Ascending aorta (tissue), 2 donors: ENCODE data around the gene CAMK1G. TPM values are rescaled to one million over a fixed set of nuclear protein-coding genes. Genes with fewer than 3 reads are reported as not detected.

ENCODE experiments used
- DNase-seq, 2 donors: peaks; one replicate each; pipeline ENCODE4 v3.0.0-alpha.2; 2019; ENCODE audit warnings: low spot score in 2 of 2
- H3K27ac ChIP-seq, 2 donors: fragments of 200-600 bp; sonication (generic); one replicate each; pipeline ENCODE4 v1.5.1; 2016 to 2017; ENCODE audit warnings: mild to moderate bottlenecking in 1 of 2
- H3K27me3 ChIP-seq: fragments of 200-600 bp; sonication (generic); one replicate; pipeline ENCODE4 v1.5.1; 2017
- H3K36me3 ChIP-seq, 2 donors: fragments of 200-600 bp; sonication (generic); one replicate each; pipeline ENCODE4 v1.5.1; 2016
- H3K4me1 ChIP-seq, 2 donors: fragments of 200-600 bp; sonication (generic); one replicate each; pipeline ENCODE4 v1.5.1; 2016 to 2017; ENCODE audit warnings: mild to moderate bottlenecking in 1 of 2
- H3K4me3 ChIP-seq, 2 donors: fragments of 200-600 bp; sonication (generic); one replicate each; pipeline ENCODE4 v1.5.1; 2016 to 2017; ENCODE audit warnings: mild to moderate bottlenecking in 1 of 2
- H3K9me3 ChIP-seq, 2 donors: fragments of 200-600 bp; sonication (generic); one replicate each; pipeline ENCODE4 v1.5.1; 2016
- intact Hi-C: fragments of 100-400 bp; cut with DNase I; formaldehyde crosslinking; loops from one replicate; pipeline ENCODE4 v1.15.1; 2023
- total RNA-seq: library from RNA; depleted of rRNA; stranded (reverse); fragments of >200 nt; gene quantifications from one replicate; pipeline ENCODE4 v1.1.0, GENCODE V29; 2016
- TF ChIP-seq, protein P1 (sequence below), 3 experiments: fragments of 200-600 bp in 2 of 3; fragments of 450-650 bp in 1 of 3; sonication (generic) in 2 of 3; IDR thresholded peaks; one replicate each; pipeline ENCODE4 v1.5.1; 2016 to 2019; ENCODE audit warnings: antibody characterized with exemption in 3 of 3, mild to moderate bottlenecking in 1 of 3, moderate library complexity in 1 of 3

The CAMK1G gene
- total RNA-seq, 1 donor from 2014 or later = not detected

- Histone ChIP-seq H3K36me3 (no peaks in the 10 kb centered on the region), H3K4me3 (no peak overlapping the region), H3K27ac (no peak overlapping the region), H3K27me3 (no peaks in the 10 kb centered on the region), H3K9me3 (no peaks in the 10 kb centered on the region), H3K4me1 (peaks cover 3 to 19% of the 10 kb centered on the region in 2 donors)
- intact Hi-C loops = no loop called here
- DNase-seq = no peak
- TF ChIP-seq, protein P1, sequence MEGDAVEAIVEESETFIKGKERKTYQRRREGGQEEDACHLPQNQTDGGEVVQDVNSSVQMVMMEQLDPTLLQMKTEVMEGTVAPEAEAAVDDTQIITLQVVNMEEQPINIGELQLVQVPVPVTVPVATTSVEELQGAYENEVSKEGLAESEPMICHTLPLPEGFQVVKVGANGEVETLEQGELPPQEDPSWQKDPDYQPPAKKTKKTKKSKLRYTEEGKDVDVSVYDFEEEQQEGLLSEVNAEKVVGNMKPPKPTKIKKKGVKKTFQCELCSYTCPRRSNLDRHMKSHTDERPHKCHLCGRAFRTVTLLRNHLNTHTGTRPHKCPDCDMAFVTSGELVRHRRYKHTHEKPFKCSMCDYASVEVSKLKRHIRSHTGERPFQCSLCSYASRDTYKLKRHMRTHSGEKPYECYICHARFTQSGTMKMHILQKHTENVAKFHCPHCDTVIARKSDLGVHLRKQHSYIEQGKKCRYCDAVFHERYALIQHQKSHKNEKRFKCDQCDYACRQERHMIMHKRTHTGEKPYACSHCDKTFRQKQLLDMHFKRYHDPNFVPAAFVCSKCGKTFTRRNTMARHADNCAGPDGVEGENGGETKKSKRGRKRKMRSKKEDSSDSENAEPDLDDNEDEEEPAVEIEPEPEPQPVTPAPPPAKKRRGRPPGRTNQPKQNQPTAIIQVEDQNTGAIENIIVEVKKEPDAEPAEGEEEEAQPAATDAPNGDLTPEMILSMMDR (IDR thresholded peaks at IDR 0.05) = no peak
Measured at GRCh38 chr1:209626346-209627026, 43.0 kb downstream of the CAMK1G start.

DNA sequence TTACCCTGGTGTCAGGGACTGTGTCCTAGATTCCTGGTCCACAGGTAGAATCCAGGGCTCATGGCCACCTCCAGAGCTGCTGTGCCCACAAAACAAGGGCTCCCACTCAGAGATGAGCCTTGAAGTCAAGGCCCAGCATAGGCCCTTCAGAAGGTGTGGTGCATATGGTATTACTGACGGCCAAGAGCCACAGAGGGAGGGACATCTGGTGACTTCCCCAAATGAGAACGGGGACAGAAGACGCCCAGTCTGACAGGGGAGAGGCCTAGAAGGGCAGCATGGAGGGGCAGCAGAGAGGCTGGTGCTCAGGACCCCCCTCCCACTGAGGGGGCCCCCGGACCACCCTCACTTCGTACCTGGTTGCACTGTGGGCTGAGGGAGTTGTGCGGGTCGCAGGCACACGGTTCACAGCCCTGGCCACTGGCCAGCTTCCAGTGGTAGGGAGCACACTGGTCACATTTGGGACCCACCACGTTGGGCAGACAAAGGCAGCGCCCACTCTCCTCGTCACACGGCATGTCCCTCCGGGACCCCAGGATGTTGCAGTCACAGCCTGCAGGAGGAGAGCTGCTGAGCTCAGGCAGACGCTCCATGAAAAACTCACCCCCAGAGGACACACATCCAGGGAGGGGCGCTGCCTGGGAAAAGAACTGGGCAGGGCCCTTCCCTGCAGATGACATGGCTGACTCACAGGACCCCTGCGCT is 43.7 kb downstream of the CAMK1G start:
- Histone ChIP-seq H3K4me3 (no peak overlapping the region), H3K36me3 (no peaks in the 10 kb centered on the region), H3K4me1 (peaks cover 3 to 19% of the 10 kb centered on the region in 2 donors), H3K27me3 (no peaks in the 10 kb centered on the region), H3K27ac (no peak overlapping the region), H3K9me3 (no peaks in the 10 kb centered on the region)
- TF ChIP-seq, protein P1 (IDR thresholded peaks at IDR 0.05) = no peak
- intact Hi-C loops = no loop called here
- no peak for DNase-seq

- peak in 1 of 2 donors; percentile 84 for DNase-seq
- Histone ChIP-seq H3K27me3 (no peaks in the 10 kb centered on the region), H3K27ac (no peak overlapping the region), H3K9me3 (no peaks in the 10 kb centered on the region), H3K4me1 (peaks cover 3 to 19% of the 10 kb centered on the region in 2 donors), H3K36me3 (no peaks in the 10 kb centered on the region), H3K4me3 (no peak overlapping the region)
- intact Hi-C loops = loop anchor here (2.0 kb wide), 1 partner anchor 51 kb away; no protein-coding TSS in a partner anchor
- TF ChIP-seq, protein P1 (IDR thresholded peaks at IDR 0.05) = peak; percentile 71 to 93 (median 92)
Measured at GRCh38 chr1:209627732-209628196, 44.2 kb downstream of the CAMK1G start.

DNA sequence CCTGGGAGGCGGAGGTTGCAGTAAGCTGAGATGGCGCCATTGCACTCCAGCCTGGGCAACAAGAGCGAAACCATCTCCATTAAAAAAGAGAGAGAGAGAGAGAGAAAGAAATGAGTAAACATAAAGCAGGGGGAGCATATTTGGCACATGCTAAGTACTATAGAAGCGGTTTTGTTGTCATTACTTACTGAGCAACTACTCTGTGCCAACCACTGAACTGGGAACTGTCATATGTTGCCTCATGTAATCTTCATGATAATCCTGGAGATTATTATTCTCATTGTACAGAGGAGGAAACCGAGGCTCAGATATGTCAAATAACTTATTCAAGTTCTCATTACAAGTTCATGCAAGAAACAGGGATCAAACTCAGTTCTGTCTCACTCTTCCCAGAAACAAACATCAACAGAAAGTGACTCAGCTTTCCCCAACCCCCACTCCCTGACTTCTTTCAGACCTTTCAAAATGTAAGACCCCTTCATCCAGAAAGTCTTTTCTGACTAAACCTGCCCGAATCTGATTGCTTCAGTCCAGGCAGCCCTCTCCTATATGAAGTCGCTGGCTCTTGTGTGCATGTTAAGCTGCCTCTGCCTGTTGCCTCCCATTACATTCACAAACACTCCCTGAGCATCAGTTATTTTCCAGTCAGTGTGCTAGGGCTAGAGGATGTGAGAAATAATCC is 45.2 kb downstream of the CAMK1G start:
- intact Hi-C loops = loop anchor here (2.0 kb wide), 1 partner anchor 52 kb away; no protein-coding TSS in a partner anchor

More for the DNA sequence above, 45.2 kb downstream of the CAMK1G start:
- TF ChIP-seq, protein P1 (IDR thresholded peaks at IDR 0.05) = no peak
- no peaks in the 10 kb centered on the region for H3K36me3 ChIP-seq
- no peaks in the 10 kb centered on the region for H3K9me3 ChIP-seq
- peaks cover 3 to 19% of the 10 kb centered on the region in 2 donors for H3K4me1 ChIP-seq
- no peak overlapping the region for H3K4me3 ChIP-seq
- no peaks in the 10 kb centered on the region for H3K27me3 ChIP-seq
- no peak overlapping the region for H3K27ac ChIP-seq
- no peak for DNase-seq
